ACHN (cell line): ENCODE results near the gene COL9A3.

Experiments used
- DNase-seq: peaks from one replicate; pipeline ENCODE4 v3.0.0-alpha.2; 2015
- in situ Hi-C: cut with HindIII; loops from 2 replicates; pipeline ENCODE4 v1.10.0; 2017; ENCODE audit warnings: low sequenced_read_pairs, low pct_ligation_motif_present, low pct_unique_long_range_greater_than_20kb

Gene COL9A3

DNA sequence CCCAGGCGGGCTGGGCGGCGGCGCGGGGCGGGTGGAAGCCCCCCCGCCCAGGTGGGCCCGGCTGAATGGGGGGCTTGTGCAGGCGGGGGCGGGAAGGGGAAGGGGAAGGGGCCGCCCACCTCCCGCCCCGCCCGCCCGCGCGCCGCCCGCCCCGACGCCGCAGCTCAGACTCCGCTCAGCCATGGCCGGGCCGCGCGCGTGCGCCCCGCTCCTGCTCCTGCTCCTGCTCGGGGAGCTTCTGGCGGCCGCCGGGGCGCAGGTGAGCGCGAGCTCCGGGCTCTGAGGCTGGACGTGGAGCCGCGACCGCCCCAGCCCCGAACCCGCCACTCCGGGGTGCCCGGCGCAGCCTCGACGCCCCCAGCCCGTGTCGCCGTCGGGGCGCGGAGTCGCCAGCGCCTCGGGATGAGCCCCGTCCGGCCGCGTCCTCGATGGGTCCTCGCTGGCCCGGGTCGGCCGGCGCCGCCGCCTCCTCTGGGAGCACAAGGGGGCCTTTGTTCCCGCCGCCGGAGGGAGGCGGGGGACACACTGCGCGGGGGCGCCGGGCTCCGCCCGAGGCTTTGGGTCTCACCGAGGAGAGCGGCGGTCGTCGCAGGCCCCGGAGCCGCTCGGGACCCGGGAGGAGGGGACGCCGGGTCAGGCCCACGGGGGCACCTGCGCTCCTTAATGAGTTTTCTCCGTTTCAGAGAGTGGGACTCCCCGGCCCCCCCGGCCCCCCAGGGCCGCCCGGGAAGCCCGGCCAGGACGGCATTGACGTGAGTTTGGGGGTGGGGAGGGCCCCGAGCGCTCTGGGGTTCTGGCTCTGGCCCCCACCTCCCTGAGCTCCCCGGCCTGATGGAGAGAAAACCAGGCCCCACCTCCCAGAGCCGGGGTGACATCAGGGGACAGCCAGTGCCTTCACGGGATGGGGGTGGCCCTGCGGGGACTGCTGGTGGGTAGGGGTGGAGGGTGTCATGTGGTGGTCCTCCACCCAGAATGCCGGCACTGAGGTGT is at the start of gene COL9A3:
Gene COL9A3, plus strand, starts transcription at position 167 of the 990 bp plus-strand sequence. Its CDS starts 15 bp downstream, at position 182.
- in situ Hi-C loops, result no loop called here
- no peak for DNase-seq

GRCh38 chr20:62768234-62768546 is 48.7 kb upstream of the COL9A3 start:
- no peak for DNase-seq
- in situ Hi-C loops, result no loop called here

DNA sequence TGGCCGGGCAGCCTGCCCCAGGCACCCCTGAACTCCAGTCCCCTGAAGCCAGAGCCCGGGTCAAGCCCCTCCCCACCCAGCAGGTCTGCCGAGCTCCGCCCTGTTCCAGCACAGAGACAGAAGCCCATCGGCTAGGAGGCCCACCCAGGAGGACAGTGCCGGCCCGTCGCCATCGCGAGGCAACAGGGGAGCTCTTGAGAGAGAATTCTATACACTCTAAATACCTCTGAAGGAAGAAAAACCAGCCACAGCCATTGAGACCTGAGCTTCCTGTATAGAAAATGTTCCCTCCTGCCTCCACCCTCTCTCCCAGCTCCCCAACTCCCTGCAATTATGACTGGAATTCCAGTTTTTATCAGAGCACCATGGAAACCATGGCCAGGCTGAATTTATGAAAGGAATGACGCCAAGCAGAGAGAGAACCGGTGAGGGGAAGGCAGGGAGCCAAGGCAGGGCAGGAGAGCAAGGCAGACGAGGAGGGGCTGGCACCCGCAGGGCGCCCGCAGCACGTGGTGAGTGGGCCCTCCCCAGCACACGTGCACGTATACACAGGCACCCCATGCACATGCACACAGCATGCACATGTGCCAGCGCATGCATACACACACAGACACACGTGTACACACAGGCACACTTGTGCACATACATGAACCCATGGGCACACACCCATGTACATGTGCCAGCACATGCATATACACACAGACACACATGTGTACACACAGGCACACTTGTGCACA is 48.1 kb upstream of the COL9A3 start:
- in situ Hi-C loops, result no loop called here
- no peak for DNase-seq

- in situ Hi-C loops, result no loop called here
- no peak for DNase-seq
Observed at GRCh38 chr20:62769346-62770071, 47.3 kb upstream of the COL9A3 start.

DNA sequence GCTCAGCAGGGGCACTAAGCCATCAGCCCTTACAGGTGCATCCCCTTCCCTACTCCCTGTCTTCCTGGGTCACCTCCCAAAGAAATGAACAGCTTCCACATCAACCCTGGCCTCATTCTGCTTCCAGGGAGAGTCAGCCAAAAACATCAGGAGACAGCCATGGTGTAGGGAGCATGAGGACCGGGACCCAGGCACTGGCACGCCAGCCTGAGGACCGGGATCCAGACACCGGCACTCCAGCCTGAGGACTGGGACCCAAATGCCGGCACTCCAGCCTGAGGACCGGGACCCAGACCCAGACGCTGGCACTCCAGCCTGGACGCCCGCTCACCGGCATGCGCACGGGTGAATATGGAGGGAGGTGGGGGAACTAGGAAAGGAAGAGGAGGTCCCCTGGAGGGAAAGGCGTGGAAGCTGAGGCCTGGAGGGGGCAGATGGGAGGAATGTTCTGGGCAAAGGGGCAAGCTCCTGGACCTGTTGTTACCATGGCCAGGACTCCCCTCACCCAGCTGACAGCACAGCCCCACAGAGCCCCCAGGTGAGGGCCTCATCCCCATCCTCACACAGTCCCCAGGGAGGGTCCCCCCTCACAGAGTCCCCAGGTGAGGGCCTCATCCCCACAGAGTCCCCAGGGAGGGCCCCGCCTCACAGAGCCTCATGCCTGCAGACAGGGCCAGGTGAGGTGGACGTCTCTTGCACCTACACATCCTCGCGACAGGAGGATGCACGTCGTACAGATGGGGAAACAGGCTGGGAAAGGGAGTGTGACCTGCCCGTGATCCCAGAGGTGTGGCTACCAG is 46.5 kb upstream of the COL9A3 start:
- no peak for DNase-seq
- in situ Hi-C loops, result no loop called here

DNA sequence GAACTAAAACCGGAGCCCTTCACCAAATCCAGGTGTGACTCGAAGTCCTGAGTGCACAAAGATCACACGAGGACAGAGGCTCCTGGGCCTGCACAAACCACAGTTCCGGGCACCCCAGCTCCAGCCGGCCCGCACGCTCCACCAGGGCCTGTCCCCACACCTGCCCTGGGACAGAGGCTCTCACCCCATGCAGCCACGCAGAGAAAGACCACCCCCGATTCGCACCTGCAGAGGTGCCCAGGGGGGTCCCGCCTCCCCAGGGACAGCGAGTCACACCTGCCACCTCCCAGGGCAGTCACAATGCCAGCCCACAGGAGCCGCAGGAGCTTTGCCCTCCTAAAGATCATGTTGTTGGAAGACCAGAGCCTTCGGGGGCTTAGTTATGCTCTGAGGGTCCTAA is 45.9 kb upstream of the COL9A3 start:
- DNase-seq, result no peak
- in situ Hi-C loops, result no loop called here

- no peak for DNase-seq
- in situ Hi-C loops, result no loop called here
Observed at GRCh38 chr20:62771396-62772102, 45.3 kb upstream of the COL9A3 start.

DNA sequence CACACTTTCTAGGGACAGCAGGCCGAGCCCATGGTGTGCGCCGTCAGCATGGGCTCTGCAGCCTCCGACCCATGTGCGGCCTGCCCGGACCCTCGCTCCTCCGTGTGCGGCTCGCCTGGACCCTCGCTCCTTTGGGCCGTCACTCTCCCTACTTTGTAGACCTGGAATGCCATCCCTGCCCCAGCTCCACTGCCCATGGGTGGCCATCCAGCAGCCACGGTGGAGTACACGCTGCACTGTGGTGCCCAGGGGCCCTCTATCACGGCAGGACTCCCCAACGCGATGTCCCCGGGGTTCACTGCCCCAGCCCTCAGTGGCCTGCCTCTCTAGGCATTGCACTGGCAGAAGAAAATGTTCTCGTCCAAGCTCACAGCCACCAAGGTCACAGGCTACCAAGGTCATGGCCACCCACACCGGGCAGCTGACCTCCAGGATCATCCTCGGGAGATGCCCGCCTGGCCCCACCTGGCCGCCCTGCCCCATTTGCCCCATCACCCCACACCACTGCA is 44.7 kb upstream of the COL9A3 start:
- DNase-seq, result no peak
- in situ Hi-C loops, result no loop called here

GRCh38 chr20:62772619-62772989 is 44.2 kb upstream of the COL9A3 start:
- in situ Hi-C loops, result no loop called here
- DNase-seq, result no peak

DNA sequence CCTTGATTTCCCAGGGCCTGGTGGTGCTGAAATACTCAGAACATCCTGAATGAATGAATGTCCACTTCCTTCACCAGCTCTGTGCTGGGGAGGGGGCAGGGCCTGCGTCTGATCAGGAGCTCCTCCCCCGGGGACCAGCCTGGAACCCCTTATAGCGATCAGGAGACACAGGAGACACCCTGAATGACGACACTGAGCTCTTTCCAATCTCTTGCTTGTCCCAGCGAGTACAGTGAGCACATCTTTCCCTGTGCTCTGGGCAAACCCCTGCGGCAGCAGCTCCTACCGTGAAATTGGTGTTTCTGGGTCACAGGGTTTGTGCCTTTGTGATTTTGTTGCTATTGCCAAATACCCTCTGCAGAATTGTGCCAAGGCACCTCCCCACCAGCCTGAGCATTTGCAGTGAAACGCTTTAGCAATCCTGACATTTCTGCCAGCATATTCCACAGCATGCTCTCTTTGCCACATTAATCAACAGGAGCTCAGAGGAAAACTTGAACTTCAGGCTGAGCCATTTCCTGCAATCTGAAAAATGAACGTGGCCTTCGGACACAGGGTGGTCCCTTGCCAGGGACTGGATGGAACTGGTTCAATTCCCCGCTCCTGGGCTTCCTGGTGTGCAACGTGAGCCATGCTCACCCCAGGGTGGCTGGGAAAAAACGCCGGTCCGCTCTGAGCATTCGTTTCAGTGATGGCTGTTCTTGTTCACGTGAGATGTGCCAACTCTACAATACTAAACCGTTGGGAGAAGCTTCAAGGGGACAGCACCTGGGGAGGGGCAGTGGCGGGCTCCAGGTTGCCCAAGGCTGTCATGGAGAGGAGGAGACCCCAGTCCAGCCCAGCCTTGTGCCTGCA is 43.6 kb upstream of the COL9A3 start:
- in situ Hi-C loops, result no loop called here
- no peak for DNase-seq

- no peak for DNase-seq
- in situ Hi-C loops, result no loop called here
Observed at GRCh38 chr20:62773845-62774714, 42.8 kb upstream of the COL9A3 start.

GRCh38 chr20:62774762-62775161 is 42.1 kb upstream of the COL9A3 start:
- in situ Hi-C loops, result no loop called here
- DNase-seq, result no peak

DNA sequence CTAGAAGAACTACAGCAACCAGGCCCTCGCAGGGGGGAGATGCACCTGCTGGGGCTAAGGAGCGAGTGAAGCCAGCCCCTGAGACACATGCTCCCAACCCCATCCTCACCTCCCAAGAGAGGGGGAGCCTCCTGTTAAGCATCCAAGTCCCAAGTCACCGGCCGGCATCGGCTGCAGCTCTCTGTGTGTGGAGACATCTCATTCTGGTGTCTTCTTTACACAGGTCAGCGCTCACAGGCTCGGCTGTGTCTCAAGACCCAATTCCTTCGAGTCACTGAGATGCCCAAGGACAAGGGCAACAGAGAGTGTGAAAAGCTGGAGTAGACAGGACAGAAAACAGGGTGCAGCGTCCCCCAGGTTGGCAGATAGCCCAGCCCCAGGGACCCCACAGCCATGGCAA is 41.6 kb upstream of the COL9A3 start:
- DNase-seq, result no peak
- in situ Hi-C loops, result no loop called here

DNA sequence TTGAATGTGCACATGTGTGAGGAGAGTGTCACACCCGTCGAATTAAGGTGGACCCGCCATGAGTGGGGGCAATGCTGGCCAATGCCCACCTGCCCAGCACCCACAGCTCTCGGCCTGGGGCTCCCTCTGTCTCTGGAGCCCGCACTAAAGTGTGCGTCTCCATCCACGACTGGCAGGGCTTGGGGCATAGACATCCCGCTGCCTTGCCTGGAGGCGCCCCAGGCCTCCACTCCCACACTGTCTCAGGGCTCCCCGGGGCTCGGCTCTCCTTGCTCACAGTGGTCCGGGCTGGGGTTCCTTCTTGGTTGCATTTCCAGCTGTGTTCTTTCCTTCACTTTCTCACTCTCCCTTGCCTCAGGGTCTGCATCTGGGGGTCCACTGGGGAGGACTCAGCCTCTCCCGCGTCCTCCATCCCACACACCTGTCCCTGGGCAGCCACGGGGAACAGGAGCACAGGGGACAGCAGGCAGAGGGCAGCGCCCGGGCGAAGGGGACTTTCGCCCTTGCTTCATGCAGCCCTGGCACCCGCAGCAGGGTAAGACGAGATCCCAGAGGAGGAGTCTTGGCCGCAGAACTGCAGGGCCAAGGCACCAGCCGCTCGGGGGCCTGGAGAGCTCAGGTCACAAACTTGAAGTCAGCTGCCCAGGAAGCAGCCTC is 40.7 kb upstream of the COL9A3 start:
- no peak for DNase-seq
- in situ Hi-C loops, result no loop called here

DNA sequence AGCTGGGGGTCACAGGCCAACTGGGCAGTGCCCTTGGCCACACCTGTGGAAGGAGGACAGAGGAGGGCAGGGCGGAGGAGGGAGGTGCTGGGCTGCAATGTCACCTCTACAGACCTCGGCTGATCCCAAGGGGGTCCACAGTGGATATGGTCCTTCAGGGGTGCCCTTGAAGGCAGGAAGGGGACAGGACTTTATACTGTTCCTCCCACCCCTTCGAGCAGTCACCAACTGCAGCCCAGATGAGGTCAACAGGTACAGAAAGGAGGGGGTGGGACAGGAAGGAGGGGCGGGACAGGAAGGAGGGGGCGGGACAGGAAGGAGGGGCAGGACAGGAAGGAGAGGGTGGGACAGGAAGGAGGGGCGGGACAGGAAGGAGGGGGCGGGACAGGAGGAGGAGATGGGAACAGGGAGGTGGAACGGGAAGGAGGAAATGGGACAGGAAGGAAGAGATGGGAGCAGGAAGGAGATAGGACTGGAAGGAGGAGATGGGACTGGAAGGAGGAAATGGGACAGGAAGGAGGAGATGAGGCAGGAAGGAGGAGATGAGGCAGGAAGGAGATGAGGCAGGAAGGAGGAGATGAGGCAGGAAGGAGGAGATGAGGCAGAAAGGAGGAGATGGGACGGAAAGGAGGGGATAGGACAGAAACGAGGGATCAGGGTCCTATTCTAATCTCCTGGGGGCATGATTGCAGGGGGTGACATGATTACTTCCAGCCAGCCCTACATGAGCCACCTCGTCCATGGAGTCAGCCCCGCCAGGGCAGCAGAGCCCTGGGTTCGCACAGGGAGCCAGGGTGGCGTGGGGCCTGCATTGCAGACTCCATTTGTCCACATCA is 39.9 kb upstream of the COL9A3 start:
- peak; percentile 11 for DNase-seq
- in situ Hi-C loops, result no loop called here
